ENCODE results near the gene CDH4. TPM values are rescaled to one million over a fixed set of nuclear protein-coding genes. Genes with fewer than 3 reads are reported as not detected.

CDH4 gene
- total RNA-seq, 6 donors from 2014 or later: 0.20 to 1.0 (median 0.40) TPM; not detected in 1

DNA sequence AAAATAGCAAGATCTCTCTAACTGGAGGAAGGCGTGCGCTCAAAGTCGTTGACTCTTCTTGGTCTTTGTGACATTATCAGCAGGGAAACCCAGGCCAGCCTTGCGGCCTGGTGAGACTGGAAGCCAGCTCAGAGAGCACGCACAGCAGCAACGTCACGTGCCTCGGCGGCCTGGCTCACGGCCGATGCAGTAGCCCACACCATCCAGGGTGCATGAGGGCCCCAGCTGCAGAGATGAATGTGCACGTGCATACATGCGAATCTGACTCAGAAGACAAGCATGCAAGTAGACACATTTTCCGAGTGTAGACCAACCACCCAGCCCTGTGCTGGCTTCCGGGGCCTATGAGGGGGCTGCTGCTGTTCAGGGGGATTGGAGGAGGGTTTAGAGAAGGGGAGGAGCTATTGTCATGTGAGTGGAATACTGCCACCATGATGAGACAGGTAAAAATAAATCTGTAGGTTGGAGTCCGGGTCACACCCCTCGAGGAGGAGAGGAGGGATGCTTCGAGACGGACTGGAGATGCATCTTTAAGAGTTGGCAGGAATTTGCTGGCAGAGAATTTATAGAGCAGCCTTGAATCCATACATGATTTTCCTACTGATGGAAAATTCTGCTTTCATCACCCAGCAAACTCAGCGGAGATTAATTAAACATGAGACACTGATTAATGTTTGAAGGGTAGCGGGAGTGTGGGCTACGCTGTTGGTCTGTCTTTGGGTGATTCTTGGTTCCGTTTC is 388.2 kb downstream of the CDH4 start:
- WGBS, 2 donors: 76 to 79% methylated on average over 21 to 23 of the region's 23 CpGs
- Histone ChIP-seq H3K9me3 (no peaks in the 10 kb centered on the region), H3K27ac (no peak overlapping the region), H3K4me3 (no peak overlapping the region), H3K27me3 (no peaks in the 10 kb centered on the region), H3K4me1 (no peaks in the 10 kb centered on the region), H3K36me3 (no peaks in the 10 kb centered on the region)
- peak in 1 of 2 donors; percentile 47 for DNase-seq
- ATAC-seq (ENCODE audit: low FRiP score in 2 of 2): no peak
- TF ChIP-seq POLR2AphosphoS5 (IDR thresholded peaks at IDR 0.05): no peak
- no peak for TF ChIP-seq EP300 (IDR thresholded peaks at IDR 0.05)
- TF ChIP-seq, protein P1, sequence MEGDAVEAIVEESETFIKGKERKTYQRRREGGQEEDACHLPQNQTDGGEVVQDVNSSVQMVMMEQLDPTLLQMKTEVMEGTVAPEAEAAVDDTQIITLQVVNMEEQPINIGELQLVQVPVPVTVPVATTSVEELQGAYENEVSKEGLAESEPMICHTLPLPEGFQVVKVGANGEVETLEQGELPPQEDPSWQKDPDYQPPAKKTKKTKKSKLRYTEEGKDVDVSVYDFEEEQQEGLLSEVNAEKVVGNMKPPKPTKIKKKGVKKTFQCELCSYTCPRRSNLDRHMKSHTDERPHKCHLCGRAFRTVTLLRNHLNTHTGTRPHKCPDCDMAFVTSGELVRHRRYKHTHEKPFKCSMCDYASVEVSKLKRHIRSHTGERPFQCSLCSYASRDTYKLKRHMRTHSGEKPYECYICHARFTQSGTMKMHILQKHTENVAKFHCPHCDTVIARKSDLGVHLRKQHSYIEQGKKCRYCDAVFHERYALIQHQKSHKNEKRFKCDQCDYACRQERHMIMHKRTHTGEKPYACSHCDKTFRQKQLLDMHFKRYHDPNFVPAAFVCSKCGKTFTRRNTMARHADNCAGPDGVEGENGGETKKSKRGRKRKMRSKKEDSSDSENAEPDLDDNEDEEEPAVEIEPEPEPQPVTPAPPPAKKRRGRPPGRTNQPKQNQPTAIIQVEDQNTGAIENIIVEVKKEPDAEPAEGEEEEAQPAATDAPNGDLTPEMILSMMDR (IDR thresholded peaks at IDR 0.05): no peak
- TF ChIP-seq POLR2A (IDR thresholded peaks at IDR 0.05): no peak

DNA sequence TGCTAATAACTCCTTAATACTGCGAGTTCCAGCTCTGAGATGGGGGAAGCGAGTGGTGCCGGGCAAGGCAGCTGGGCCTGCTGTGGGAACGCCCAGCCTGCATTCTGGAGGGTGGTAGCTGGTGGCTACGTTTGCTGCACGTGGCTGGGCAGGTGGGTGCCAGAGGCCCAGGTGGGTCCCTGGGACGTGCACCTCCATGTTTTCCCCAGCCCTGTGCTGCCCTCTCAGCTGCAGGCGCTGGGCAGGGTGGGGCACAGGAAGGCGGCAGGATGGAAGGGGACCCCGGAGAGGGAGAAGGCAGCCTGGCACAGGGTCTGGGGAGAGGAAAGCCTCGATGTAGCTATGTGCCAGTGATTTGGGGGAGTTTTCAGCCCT is 388.8 kb downstream of the CDH4 start:
- DNase-seq: peak in 1 of 2 donors; percentile 41
- WGBS, 2 donors: 65 to 69% methylated on average over 11 of the region's 11 CpGs
- TF ChIP-seq, protein P1 (IDR thresholded peaks at IDR 0.05): no peak
- no peak for TF ChIP-seq POLR2A (IDR thresholded peaks at IDR 0.05)
- no peak for TF ChIP-seq EP300 (IDR thresholded peaks at IDR 0.05)
- no peak for TF ChIP-seq POLR2AphosphoS5 (IDR thresholded peaks at IDR 0.05)
- no peak for ATAC-seq (ENCODE audit: low FRiP score in 2 of 2)
- H3K27ac ChIP-seq: no peak overlapping the region
- H3K36me3 ChIP-seq: no peaks in the 10 kb centered on the region
- no peaks in the 10 kb centered on the region for H3K27me3 ChIP-seq
- H3K4me3 ChIP-seq: no peak overlapping the region
- no peaks in the 10 kb centered on the region for H3K9me3 ChIP-seq
- H3K4me1 ChIP-seq: no peaks in the 10 kb centered on the region

DNA sequence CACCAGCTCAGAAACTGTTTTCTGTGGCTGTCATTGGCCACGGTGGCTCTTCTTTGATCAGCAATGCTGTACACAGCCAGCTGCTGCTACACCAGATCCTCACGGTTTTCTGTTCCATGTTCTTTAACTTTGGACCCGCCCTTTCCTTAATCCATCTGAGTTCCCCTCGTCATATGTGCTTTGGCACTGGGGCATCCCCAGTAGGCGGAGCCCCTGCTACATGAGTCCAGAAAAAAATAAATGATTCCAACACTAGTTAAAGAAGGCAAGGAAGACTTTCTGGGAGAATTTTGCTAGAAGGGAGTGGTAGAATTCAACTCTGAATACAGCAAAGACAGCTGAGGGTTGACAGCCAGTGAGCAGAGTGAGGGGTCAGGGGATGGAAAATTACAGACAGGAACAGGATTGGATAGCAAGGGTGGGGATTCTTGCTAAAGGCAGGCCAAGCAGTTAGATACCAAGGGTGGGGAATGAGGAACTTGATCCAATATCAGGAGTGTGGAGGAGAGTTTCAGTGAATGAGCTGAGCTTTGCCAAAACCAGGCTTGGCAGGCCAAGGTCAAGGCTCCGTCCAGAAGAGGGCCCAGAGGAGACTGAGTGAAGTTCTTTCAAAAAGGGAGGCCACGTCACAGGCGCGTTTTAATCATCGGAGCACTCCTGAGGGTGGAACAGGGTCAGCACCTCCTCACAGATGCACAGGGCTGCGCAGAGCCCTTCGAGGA is 391.8 kb downstream of the CDH4 start:
- 81 to 87% methylated on average over 12 of the region's 12 CpGs for WGBS, 2 donors
- DNase-seq: no peak

DNA sequence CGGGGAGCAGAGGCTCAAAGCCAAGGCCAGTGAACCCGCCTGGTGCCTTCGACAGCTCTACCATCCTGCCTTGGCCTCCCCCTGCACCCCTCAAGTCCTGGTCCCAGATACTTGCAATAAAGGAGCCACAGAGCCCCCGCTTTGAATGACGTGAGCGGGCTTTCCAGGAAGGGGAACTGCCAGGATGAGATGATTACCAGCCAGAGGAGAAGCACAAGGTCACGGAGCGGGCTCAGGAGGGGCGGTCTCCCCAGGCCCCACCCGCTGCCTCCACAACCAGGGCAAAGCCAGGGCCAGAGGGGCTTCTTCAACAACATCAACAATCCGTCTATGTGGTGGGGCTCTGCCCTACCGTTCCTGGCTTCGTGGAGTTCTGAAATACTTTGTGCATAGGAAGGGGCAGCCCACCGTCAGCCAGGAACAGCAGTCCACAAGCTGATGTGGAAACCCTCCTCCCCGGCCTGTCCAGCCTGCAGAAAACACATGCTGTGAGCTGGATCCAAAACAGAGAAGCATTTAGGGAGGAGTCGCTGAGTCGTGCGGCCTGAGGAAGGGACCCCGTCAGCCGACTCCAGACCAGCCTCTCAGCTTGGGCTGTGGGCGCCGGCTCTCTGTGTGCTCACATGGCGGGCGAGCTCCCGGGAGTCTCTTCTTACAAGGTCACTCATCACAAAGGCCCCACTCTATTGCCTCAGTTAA is 392.5 kb downstream of the CDH4 start:
- Histone ChIP-seq H3K27me3 (no peaks in the 10 kb centered on the region), H3K9me3 (no peaks in the 10 kb centered on the region), H3K4me3 (no peak overlapping the region), H3K4me1 (no peaks in the 10 kb centered on the region), H3K27ac (no peak overlapping the region), H3K36me3 (no peaks in the 10 kb centered on the region)
- ATAC-seq (ENCODE audit: low FRiP score in 2 of 2) (peak in 1 of 2 donors; percentile 50), DNase-seq (no peak)
- TF ChIP-seq POLR2A (IDR thresholded peaks at IDR 0.05) (no peak), POLR2AphosphoS5 (IDR thresholded peaks at IDR 0.05) (no peak), EP300 (IDR thresholded peaks at IDR 0.05) (no peak)
- TF ChIP-seq, protein P1 (IDR thresholded peaks at IDR 0.05): no peak
- 61 to 65% methylated on average over 16 to 25 of the region's 25 CpGs for WGBS, 2 donors

More for the DNA sequence above, 391.8 kb downstream of the CDH4 start:
- Histone ChIP-seq H3K4me3 (no peak overlapping the region), H3K27me3 (no peaks in the 10 kb centered on the region), H3K4me1 (no peaks in the 10 kb centered on the region), H3K27ac (no peak overlapping the region), H3K9me3 (no peaks in the 10 kb centered on the region), H3K36me3 (no peaks in the 10 kb centered on the region)
- TF ChIP-seq, protein P1 (IDR thresholded peaks at IDR 0.05): no peak
- no peak for TF ChIP-seq POLR2AphosphoS5 (IDR thresholded peaks at IDR 0.05)
- no peak for TF ChIP-seq EP300 (IDR thresholded peaks at IDR 0.05)
- TF ChIP-seq POLR2A (IDR thresholded peaks at IDR 0.05): no peak
- peak in 1 of 2 donors; percentile 76 for ATAC-seq (ENCODE audit: low FRiP score in 2 of 2)

Data from upper lobe of left lung (tissue), 6 donors.